MM.1S (cell line): ENCODE measurements around the gene KCNIP3.
"Not testable (repeated sequence)": the region's sequence is repeated elsewhere in the genome, so short reads cannot be mapped to it uniquely, and the experiment has no call there.

Experiments used
- CTCF ChIP-seq: fragments of 300-600 bp; sonication (generic); IDR thresholded peaks from 2 replicates; pipeline ENCODE4 v1.5.1; 2016; ENCODE audit warnings: antibody characterized with exemption, low read length, mixed read lengths
- EZH2 ChIP-seq: fragments of 300-600 bp; sonication (generic); optimal IDR thresholded peaks from 2 replicates; pipeline ENCODE3; 2017; ENCODE audit warnings: low read depth, mild to moderate bottlenecking, antibody characterized with exemption, low read length, mixed read lengths

GRCh38 chr2:95402004-95402369 is 104.8 kb downstream of the KCNIP3 start:
- not testable (repeated sequence) for TF ChIP-seq CTCF, EZH2
